GM19467 (cell line): ENCODE results near the gene CAPZB.

Experiments
- ATAC-seq: cut with Tn5 transposase; IDR thresholded peaks from one replicate; pipeline ENCODE4 v1.9.1; 2021; ENCODE audit warnings: mild to moderate bottlenecking, moderate library complexity; ENCODE audit not compliant: unreplicated experiment

Gene CAPZB

DNA sequence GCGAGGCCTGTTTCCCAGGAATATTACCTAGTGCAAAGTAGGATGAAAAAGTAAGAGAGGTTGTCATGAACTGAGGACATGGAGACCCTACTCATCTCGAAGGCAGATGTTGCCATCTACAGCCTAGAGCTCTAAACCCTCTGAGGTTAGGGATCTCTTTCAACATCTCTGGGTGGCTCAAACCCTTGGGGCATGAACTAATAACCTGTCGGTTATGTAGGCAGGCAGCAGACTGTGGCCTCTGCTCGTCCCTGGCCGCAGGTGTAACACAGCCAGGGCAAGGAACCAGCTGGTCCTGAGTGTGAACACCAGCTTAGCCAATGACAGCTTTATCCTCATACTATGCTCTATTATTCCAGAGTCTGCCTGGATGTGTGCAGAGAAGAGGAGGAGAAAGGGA lies 13.2 kb downstream of the CAPZB start:
- ATAC-seq, result no peak

DNA sequence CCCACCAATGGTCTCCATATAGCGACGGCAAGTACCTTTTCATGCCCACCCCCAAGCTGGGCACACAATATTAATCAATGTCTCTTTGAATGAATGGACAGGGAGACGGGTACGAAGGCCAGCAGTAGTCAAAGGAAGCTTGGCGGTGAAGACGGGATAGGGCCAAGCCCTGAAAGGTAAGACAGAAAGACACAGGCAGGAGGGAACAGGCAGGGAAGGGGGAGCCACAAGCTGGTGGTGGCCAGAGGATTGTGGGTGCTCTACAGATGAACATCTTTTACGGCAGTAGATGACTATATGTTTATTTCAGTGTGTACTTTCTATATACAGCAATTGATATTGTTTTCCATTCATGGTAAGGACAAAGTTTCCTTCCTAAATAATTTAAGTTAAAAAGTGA lies 16.3 kb downstream of the CAPZB start:
- ATAC-seq, result no peak

DNA sequence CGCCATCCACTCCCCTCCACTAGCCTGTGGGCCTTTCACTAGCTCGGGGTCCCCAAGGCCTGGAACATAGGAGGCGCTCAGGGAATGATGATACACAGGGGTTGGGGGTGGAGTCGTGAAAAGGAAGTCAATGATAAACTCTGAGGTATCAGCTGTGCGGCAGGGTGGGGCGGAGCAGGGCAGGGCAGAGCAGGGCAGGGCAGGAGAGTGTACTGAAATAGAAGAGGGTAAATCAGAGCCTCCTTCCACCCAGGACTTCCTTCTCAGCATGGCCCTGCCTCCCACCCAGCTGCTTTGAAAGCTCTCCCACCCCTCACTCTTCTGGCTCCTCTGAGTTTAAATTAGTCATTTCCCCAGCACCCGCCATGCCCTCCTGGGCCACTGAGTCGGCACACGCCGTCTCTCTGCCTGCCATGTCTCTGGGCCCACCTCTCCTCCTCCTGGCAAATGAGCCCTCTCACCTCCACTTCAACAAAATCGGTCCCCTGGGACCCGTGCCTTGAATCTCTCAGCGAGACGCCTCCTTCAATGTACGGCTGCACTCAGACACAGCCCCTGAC lies 16.9 kb downstream of the CAPZB start:
- ATAC-seq, result no peak

DNA sequence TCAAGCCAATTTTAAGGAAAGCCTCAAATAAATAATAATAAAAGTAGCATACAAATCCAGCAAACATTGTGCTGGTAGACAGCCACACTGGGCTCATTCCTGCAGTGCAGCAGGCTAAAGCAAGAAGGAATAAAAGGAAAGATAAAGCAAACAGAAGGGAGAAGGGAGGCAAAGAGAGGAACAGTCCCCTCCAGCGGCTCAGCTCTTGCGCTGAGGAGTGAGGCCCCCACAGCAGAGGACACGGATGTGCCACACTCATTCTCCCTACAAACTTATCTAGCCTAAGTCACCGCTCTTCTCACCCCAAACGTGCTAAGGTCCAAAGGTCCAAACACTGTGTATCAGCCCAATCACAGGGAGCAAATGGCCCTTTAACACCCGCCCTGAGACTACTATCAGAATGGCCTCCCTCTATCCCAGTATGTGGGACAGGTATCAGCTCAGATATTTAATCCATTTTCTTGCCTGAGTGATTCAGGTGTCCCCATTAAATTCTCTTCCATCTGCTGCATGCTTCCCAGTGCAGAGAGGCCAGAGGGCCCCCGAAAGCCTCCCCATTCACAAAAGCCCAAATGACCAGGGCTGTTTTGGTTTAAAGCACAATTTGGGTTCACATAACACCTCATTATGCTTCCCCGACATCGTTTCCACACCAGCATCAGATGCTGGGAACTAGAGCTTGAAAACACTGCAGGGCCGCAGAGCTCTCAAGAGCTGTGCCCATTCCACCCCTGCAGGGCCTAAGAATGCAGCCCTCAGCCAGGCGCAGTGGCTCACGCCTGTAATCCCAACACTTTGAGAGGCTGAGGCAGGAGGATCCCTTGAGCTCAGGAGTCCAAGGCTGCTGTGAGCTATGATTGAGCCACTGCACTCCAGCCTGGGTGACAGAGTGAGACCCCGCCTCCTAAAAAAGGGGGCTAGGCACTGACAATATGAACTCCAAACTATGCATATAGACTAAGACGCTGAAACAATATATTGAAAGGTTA lies 17.8 kb downstream of the CAPZB start:
- no peak for ATAC-seq

GRCh38 chr1:19466112-19466561 lies 19.2 kb downstream of the CAPZB start:
- no peak for ATAC-seq

DNA sequence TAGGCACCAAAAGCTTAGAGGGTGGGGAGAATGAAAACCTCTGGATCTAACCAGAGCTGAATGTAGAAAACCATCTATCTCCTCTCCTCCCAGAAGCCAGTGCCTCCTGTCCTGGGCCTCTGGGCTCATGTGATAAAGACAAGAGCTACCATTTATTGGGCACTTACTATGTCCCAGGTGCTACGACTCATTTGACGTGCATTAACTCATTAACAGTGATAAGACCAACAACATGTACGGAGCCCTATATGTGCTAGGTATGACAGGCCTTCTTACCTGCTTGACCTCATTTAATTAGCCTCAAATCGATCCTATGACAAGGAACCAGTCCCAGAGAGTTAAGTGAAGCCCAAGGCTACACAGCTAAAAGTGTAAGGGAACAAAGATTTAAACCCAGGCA lies 19.7 kb downstream of the CAPZB start:
- no peak for ATAC-seq

- ATAC-seq, result no peak
Measured at GRCh38 chr1:19465123-19465522, 20.2 kb downstream of the CAPZB start.

DNA sequence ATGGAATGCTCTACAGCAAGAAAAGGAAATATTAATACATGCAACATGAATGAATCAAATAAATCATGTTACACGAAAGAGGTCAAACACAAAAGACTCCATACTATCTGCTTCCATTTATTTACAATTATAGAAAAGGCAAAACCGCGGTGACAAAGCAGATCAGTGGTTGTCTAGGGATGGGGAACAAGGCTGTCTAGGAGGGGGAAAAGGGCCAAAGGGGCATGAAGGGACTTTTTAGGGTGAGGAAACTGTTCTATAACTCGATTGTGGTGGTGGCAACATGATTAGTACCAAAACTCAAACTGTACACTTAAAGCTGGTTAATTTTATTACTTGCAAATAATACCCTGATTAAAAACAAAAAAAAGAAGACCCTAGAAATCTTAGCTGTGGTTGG lies 20.6 kb downstream of the CAPZB start:
- ATAC-seq, result no peak

GRCh38 chr1:19463504-19463803 lies 21.9 kb downstream of the CAPZB start:
- no peak for ATAC-seq

DNA sequence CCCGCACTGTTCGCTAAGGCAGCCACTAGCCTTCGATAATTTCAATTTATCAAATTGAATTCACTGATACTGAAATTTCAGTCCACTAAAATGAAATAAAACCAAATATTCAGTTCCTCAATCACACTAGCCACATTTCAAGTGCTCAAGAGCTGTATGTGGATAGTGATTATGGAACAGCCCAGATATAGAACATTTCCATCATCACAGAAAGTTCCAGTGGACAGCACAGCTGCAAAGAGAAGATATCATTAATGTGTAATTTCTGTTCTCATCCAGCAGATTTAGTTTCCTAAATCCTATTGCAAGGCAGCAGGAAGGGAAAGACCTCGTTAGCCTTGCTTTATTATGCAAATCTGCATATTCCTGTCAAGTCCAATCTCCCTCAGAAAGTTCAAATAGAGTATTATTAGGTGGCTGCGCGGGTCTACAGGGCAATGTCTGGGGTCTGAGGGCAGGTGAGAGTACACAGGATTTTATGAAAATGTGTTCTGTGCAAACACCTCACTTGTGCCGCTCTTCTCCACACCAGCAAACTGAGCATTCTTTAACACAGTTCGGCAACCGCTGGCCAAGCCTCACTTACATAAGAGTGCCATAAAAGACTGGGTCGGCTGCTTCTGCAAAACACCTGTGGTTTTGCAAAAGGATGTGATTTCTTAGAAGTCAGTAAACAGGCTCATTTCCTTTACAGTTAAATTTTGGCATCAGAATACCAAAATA lies 22.4 kb downstream of the CAPZB start:
- ATAC-seq, result peak; percentile 45

DNA sequence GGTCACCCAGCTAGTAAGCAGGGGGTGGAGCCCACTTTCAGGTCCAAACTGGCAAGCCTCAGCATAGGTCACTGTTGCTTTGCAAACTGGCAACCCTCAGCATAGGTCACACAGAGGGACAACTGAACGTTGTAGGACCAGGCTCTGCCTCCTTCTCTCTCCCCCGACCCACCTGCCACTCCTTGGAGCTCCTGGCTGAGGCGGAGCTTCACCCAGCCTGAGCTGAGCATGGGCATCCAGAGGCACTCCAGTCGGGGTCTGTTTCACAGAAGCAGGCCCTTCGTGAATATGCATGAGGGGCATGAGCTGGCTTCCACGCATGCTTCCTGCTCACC lies 24.2 kb downstream of the CAPZB start:
- ATAC-seq, result no peak

- ATAC-seq, result no peak
Measured at GRCh38 chr1:19460535-19461219, 24.7 kb downstream of the CAPZB start.

GRCh38 chr1:19458815-19459417 lies 26.4 kb downstream of the CAPZB start:
- ATAC-seq, result no peak

DNA sequence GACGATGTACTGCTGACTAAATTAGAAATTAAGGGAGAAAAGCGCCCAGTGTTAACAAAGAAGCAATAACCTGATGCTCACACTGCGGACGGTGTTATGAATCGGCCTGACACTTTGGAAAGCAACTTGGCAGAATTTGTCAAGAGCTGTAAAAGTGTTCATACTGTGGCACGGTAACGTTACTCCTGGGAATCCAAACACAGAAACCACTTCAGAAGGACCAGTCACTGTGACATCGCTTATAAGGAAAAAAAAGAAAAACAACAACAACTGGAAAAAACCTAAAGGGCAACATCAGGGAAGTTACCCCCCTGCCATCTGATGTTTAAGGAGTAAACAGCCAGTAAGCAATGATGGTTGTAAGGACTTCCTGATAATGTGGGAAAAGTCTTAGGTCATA lies 27.7 kb downstream of the CAPZB start:
- no peak for ATAC-seq

DNA sequence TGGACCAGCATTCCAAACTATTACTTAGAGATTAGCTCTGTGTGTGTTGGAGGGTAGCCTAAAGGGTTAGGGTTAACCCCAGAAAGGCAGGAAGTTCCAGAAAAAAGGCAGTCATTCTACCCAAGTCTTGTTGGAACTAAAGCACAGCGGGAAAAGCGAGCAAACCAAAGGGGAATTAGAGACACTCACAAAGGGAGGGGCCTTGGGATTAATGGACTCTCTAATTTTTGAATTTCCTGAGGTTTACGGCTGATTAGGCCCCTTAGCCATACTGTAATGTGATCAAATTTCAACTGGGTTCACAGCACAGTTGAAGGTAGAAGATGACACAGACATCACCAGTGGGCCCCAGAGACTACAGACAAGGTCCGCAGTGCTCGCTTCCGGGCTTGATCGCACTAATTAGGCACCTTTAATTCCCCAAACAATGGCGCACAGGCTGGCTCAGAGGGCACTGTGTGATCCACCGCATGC lies 28.3 kb downstream of the CAPZB start:
- no peak for ATAC-seq

DNA sequence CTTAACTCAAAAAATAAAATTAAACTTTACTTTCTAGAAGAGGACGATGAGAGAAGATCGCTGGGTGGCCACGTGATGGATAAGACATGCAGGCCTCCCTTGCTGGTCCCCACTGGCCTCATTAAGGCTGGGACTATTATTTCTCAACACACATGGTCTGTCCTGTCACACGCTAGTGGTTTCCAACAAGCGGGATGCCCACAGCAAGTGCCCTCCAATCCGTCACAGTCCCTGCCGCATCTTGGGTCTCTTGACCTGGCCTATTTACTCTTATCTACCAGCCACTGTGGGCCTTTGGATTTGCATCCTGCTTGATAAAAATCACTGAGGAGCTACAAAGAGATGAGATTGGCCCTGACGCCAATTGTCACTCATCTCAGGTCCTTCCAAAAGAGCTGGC lies 30.0 kb downstream of the CAPZB start:
- no peak for ATAC-seq

DNA sequence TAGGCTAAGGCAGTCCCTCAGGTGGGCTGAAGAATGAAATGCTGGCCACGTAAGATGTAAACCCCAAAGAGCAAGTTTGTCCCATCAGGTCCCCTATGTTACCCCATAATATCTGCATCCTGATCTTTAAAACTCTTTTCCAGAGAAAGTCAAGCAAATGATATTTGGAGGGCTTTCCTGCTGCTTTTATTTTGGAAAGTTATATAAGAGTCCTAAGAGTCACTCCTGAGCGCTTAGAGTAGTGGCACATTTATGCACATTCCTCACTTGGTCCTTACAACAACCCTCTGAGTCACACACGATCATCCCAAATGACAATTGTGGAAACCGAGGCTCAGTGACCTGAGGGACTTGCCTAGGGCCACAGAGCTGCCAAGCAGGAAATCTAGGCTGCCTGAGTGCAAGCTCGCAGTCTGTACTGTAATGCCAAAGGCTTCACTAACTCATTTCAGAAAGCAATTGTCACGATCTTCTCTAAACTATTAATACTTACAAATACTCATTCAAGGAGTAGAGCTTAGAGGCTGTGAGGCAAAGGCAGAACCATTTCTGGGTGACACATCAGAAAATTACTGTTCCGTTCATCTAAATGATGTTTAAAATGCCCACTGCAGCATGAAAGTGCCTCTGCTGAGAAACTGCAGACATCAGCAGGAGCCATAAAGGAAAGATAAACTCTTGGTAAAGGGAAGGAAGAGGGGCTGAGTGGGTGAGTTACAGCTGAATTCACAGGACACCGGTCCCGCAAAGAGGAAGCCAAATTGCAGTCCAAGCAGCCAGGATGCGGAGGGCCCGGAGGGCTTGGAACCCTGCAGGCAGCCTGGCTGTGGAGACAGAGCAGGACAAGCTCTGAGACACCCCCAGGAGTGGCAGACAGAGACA lies 30.8 kb downstream of the CAPZB start:
- no peak for ATAC-seq

- no peak for ATAC-seq
Measured at GRCh38 chr1:19453741-19454201, 31.6 kb downstream of the CAPZB start.

GRCh38 chr1:19452221-19452663 lies 33.1 kb downstream of the CAPZB start:
- no peak for ATAC-seq
